Loucy (cell line): ENCODE data around the gene CNPY1.

ENCODE experiments used
- H2AFZ ChIP-seq: fragments of 200-600 bp; sonication (generic); 2 replicates; pipeline ENCODE4 v1.6.0; 2016; ENCODE audit warnings: antibody characterized with exemption, mild to moderate bottlenecking, low read length, moderate library complexity
- H3F3A ChIP-seq: fragments of 200-600 bp; 2 replicates; pipeline ENCODE4 v1.6.0; 2016; ENCODE audit warnings: antibody characterized with exemption, low read depth, mild to moderate bottlenecking
- H3K27me3 ChIP-seq: fragments of 200-600 bp; sonication (generic); 2 replicates; pipeline ENCODE4 v1.6.1; 2014; ENCODE audit warnings: low read length, mild to moderate bottlenecking; ENCODE audit not compliant: insufficient read depth, poor library complexity, severe bottlenecking
- H3K36me3 ChIP-seq: fragments of 200-600 bp; sonication (generic); 2 replicates; pipeline ENCODE4 v1.6.1; 2016; ENCODE audit warnings: low read length; ENCODE audit not compliant: insufficient read depth
- H3K4me1 ChIP-seq: fragments of 200-600 bp; sonication (generic); 2 replicates; pipeline ENCODE4 v1.5.1; 2014; ENCODE audit warnings: low read length, mild to moderate bottlenecking; ENCODE audit not compliant: insufficient read depth, poor library complexity, severe bottlenecking
- H3K4me2 ChIP-seq: fragments of 200-600 bp; sonication (generic); 2 replicates; pipeline ENCODE4 v1.6.0; 2014; ENCODE audit warnings: antibody characterized with exemption, low read length, low read depth, mild to moderate bottlenecking; ENCODE audit not compliant: poor library complexity, severe bottlenecking
- H3K4me3 ChIP-seq: fragments of 200-600 bp; sonication (generic); 2 replicates; pipeline ENCODE4 v1.5.1; 2014; ENCODE audit warnings: low read length, mild to moderate bottlenecking, mixed read lengths; ENCODE audit not compliant: poor library complexity, severe bottlenecking
- H3K79me2 ChIP-seq: fragments of 200-600 bp; sonication (generic); 2 replicates; pipeline ENCODE4 v1.6.1; 2014; ENCODE audit warnings: low read length; ENCODE audit not compliant: insufficient read depth
- H3K9ac ChIP-seq: fragments of 200-600 bp; sonication (generic); 2 replicates; pipeline ENCODE4 v1.6.0; 2014; ENCODE audit warnings: mild to moderate bottlenecking, low read depth, low read length, moderate library complexity; ENCODE audit not compliant: poor library complexity, severe bottlenecking
- H3K9me2 ChIP-seq: fragments of 200-600 bp; sonication (generic); replicated peaks from 2 replicates; pipeline ENCODE4 v1.6.1; 2016; ENCODE audit warnings: low read depth, low read length, mixed read lengths
- H3K9me3 ChIP-seq: fragments of 200-600 bp; sonication (generic); 2 replicates; pipeline ENCODE4 v1.6.1; 2014; ENCODE audit warnings: mild to moderate bottlenecking, antibody characterized with exemption, low read length, low read depth; ENCODE audit not compliant: insufficient read depth
- H4K20me1 ChIP-seq: fragments of 200-600 bp; sonication (generic); 2 replicates; pipeline ENCODE4 v1.6.0; 2014; ENCODE audit warnings: antibody characterized with exemption, low read length, mild to moderate bottlenecking; ENCODE audit not compliant: insufficient read depth, poor library complexity, severe bottlenecking
- CTCF ChIP-seq: fragments of 200-600 bp; sonication (generic); conservative IDR thresholded peaks from 2 replicates; pipeline ENCODE4 v1.5.1; 2014; ENCODE audit warnings: mild to moderate bottlenecking, antibody characterized with exemption, low read length
- EZH2phosphoT487 ChIP-seq: fragments of 200-600 bp; IDR thresholded peaks from 2 replicates; pipeline ENCODE4 v1.6.1; 2018; ENCODE audit warnings: antibody characterized with exemption, mild to moderate bottlenecking, moderate library complexity, borderline replicate concordance

CNPY1 gene

GRCh38 chr7:155569681-155570080 is 23.3 kb upstream of the CNPY1 start:
- Histone ChIP-seq H4K20me1 (no peaks in the 10 kb centered on the region), H3K4me3 (no peak overlapping the region), H3K9me2 (no peaks in the 10 kb centered on the region), H3F3A (no peaks in the 10 kb centered on the region), H3K36me3 (no peaks in the 10 kb centered on the region), H2AFZ (no peak overlapping the region), H3K27me3 (no peaks in the 10 kb centered on the region), H3K79me2 (no peaks in the 10 kb centered on the region), H3K4me2 (no peak overlapping the region), H3K9ac (no peak overlapping the region), H3K9me3 (no peaks in the 10 kb centered on the region), H3K4me1 (no peaks in the 10 kb centered on the region)
- TF ChIP-seq CTCF (no peak), EZH2phosphoT487 (no peak)

- TF ChIP-seq CTCF (no peak), EZH2phosphoT487 (no peak)
- Histone ChIP-seq H3K36me3 (no peaks in the 10 kb centered on the region), H3F3A (no peaks in the 10 kb centered on the region), H3K27me3 (no peaks in the 10 kb centered on the region), H3K9ac (no peak overlapping the region), H3K79me2 (no peaks in the 10 kb centered on the region), H3K4me3 (no peak overlapping the region), H3K4me1 (no peaks in the 10 kb centered on the region), H3K4me2 (no peak overlapping the region), H3K9me2 (no peaks in the 10 kb centered on the region), H2AFZ (no peak overlapping the region), H3K9me3 (no peaks in the 10 kb centered on the region), H4K20me1 (no peaks in the 10 kb centered on the region)
Measured at GRCh38 chr7:155568842-155569494, 22.6 kb upstream of the CNPY1 start.

DNA sequence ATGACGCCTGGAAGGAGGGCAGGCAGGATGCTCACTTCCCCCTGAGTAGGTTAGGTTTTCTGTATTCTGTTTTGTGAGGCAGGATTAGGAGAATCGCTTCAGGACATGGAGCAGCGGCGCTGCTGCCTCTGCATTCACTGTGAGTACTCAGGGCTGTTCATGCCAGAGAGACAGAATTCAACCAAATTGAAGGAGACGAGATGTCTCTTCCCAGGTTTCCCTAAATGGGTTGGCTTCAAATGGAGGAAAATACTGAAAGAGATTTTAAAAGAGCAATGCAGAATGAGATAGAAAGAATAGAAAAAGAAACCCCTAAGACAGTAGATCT is 21.9 kb upstream of the CNPY1 start:
- no peak for TF ChIP-seq EZH2phosphoT487
- TF ChIP-seq CTCF: no peak

More for the DNA sequence above, 21.9 kb upstream of the CNPY1 start:
- no peak overlapping the region for H3K9ac ChIP-seq
- H3K79me2 ChIP-seq: no peaks in the 10 kb centered on the region
- H3K4me3 ChIP-seq: no peak overlapping the region
- H3K27me3 ChIP-seq: no peaks in the 10 kb centered on the region
- H3K4me1 ChIP-seq: no peaks in the 10 kb centered on the region
- no peaks in the 10 kb centered on the region for H3F3A ChIP-seq
- H3K4me2 ChIP-seq: no peak overlapping the region
- no peaks in the 10 kb centered on the region for H4K20me1 ChIP-seq
- no peaks in the 10 kb centered on the region for H3K36me3 ChIP-seq
- no peaks in the 10 kb centered on the region for H3K9me3 ChIP-seq
- H2AFZ ChIP-seq: no peak overlapping the region
- H3K9me2 ChIP-seq: no peaks in the 10 kb centered on the region
